ENCODE results near the gene LGI4. TPM values are rescaled to one million over a fixed set of nuclear protein-coding genes. Genes with fewer than 3 reads are reported as not detected.

The LGI4 gene
- total and polyA plus RNA-seq, 2 donors (not counting 1 experiment from before 2014, with no cell fraction given), result 0.17 to 0.19 TPM

DNA sequence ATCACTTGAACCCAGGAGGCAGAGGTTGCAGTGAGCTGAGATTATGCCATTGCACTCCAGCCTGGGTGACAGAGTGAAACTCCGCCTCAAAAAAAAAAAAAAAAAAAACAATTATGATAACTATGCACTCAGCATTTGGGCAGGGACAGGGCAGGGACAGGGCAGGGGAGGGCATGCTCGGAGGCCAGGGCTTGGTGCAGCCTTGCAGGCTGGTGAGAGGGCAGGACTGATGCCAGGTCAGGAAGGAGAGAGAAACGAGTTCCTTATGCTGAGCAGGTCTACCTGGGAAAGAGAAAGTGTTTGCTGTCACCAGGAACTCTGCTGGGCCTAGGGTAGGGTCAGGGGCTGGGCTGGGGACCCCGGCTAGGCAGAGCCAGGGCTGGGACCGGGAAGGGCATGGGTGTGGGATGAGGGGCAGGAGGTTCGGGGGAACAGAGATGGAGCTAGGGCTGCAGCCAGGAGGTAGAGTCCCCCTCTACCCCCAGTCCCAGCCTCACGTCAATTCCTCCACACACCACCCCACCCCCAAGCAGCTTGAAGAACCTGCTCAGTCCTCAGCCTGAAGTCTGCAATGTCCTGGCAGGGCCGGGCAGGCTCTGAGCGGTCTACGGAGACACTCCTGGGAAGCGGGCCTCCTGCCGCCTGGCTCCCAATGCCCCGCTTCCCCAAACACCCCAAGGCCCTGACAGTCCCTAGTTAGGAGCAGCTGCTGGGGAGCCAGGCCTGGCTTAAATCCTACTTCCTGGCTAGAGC, 16.4 kb downstream of the LGI4 start:
- TF ChIP-seq CTCF (conservative IDR thresholded peaks at IDR 0.05 in 1 of 2, IDR thresholded peaks at IDR 0.05 in 1 of 2; ENCODE audit: low read depth in 1 of 2, low read length in 2 of 2) (no peak), EZH2 (IDR thresholded peaks at IDR 0.05; ENCODE audit: low read length, missing control alignments) (no peak)
- no peak overlapping the region for H3K4me2 ChIP-seq (ENCODE audit: extremely low read depth, insufficient read depth, low read length)
- H2AFZ ChIP-seq (ENCODE audit: low read length), result no peak overlapping the region
- peaks cover 4% of the 10 kb centered on the region for H3K4me1 ChIP-seq (ENCODE audit: control insufficient read depth, extremely low read depth, insufficient read depth, low read length)
- no peaks in the 10 kb centered on the region for H3K9me3 ChIP-seq (ENCODE audit: control insufficient read depth, insufficient read depth, low read depth, low read length)
- H3K9ac ChIP-seq (ENCODE audit: insufficient read depth, low read length), result no peak overlapping the region
- H3K27ac ChIP-seq (ENCODE audit: insufficient read depth, low read length), result no peak overlapping the region
- no peak overlapping the region for H3K4me3 ChIP-seq (replicated peaks in 1 of 4; ENCODE audit: control extremely low read depth in 1 of 4, insufficient read depth in 1 of 4, low read depth in 3 of 4, low read length in 4 of 4)
- H3K36me3 ChIP-seq (ENCODE audit: control insufficient read depth, insufficient read depth, low read length), result no peaks in the 10 kb centered on the region
- H3K27me3 ChIP-seq (ENCODE audit: control insufficient read depth, insufficient read depth, low read length), result no peaks in the 10 kb centered on the region
- H3K79me2 ChIP-seq (ENCODE audit: control insufficient read depth, insufficient read depth, low read length), result no peaks in the 10 kb centered on the region
- no peaks in the 10 kb centered on the region for H4K20me1 ChIP-seq (ENCODE audit: control insufficient read depth, extremely low read depth, insufficient read depth, low read length)
- DNase-seq (ENCODE audit: low read depth in 2 of 2), result no peak

DNA sequence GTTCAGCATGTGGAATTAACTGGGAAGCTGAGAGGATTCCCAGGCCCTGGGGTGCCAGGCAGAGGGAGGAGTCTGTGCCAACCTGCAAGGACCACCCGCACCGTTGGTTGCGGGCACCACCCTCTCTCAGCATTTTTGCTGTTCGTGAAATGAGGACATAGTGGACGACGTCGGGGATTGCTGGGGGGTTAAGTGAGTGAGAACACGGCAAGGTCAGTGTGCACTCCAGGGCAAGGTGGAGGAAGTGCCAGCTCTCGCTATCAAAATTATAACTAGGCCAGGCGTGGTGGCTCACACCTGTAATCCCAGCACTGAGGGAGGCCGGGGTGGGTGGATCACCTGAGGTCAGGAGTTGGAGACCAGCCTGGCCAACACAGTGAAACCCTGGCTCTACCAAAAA, 17.1 kb downstream of the LGI4 start:
- no peak overlapping the region for H3K27ac ChIP-seq (ENCODE audit: insufficient read depth, low read length)
- H3K9ac ChIP-seq (ENCODE audit: insufficient read depth, low read length), result no peak overlapping the region
- H3K4me1 ChIP-seq (ENCODE audit: control insufficient read depth, extremely low read depth, insufficient read depth, low read length), result no peaks in the 10 kb centered on the region
- TF ChIP-seq EZH2 (IDR thresholded peaks at IDR 0.05; ENCODE audit: low read length, missing control alignments) (no peak), CTCF (conservative IDR thresholded peaks at IDR 0.05 in 1 of 2, IDR thresholded peaks at IDR 0.05 in 1 of 2; ENCODE audit: low read depth in 1 of 2, low read length in 2 of 2) (no peak)
- H3K79me2 ChIP-seq (ENCODE audit: control insufficient read depth, insufficient read depth, low read length), result no peaks in the 10 kb centered on the region
- H3K4me3 ChIP-seq (replicated peaks in 1 of 4; ENCODE audit: control extremely low read depth in 1 of 4, insufficient read depth in 1 of 4, low read depth in 3 of 4, low read length in 4 of 4), result no peak overlapping the region
- no peaks in the 10 kb centered on the region for H3K36me3 ChIP-seq (ENCODE audit: control insufficient read depth, insufficient read depth, low read length)
- no peaks in the 10 kb centered on the region for H3K27me3 ChIP-seq (ENCODE audit: control insufficient read depth, insufficient read depth, low read length)
- no peaks in the 10 kb centered on the region for H4K20me1 ChIP-seq (ENCODE audit: control insufficient read depth, extremely low read depth, insufficient read depth, low read length)
- H3K9me3 ChIP-seq (ENCODE audit: control insufficient read depth, insufficient read depth, low read depth, low read length), result no peaks in the 10 kb centered on the region
- no peak for DNase-seq (ENCODE audit: low read depth in 2 of 2)
- no peak overlapping the region for H3K4me2 ChIP-seq (ENCODE audit: extremely low read depth, insufficient read depth, low read length)
- no peak overlapping the region for H2AFZ ChIP-seq (ENCODE audit: low read length)

- no peaks in the 10 kb centered on the region for H3K79me2 ChIP-seq (ENCODE audit: control insufficient read depth, insufficient read depth, low read length)
- no peak for TF ChIP-seq EZH2 (IDR thresholded peaks at IDR 0.05; ENCODE audit: low read length, missing control alignments)
- no peak for TF ChIP-seq CTCF (conservative IDR thresholded peaks at IDR 0.05 in 1 of 2, IDR thresholded peaks at IDR 0.05 in 1 of 2; ENCODE audit: low read depth in 1 of 2, low read length in 2 of 2)
- H3K4me1 ChIP-seq (ENCODE audit: control insufficient read depth, extremely low read depth, insufficient read depth, low read length), result no peaks in the 10 kb centered on the region
- H4K20me1 ChIP-seq (ENCODE audit: control insufficient read depth, extremely low read depth, insufficient read depth, low read length), result no peaks in the 10 kb centered on the region
- no peak overlapping the region for H3K4me3 ChIP-seq (replicated peaks in 1 of 4; ENCODE audit: control extremely low read depth in 1 of 4, insufficient read depth in 1 of 4, low read depth in 3 of 4, low read length in 4 of 4)
- H3K27ac ChIP-seq (ENCODE audit: insufficient read depth, low read length), result no peak overlapping the region
- H2AFZ ChIP-seq (ENCODE audit: low read length), result no peak overlapping the region
- no peak overlapping the region for H3K4me2 ChIP-seq (ENCODE audit: extremely low read depth, insufficient read depth, low read length)
- no peak overlapping the region for H3K9ac ChIP-seq (ENCODE audit: insufficient read depth, low read length)
- H3K36me3 ChIP-seq (ENCODE audit: control insufficient read depth, insufficient read depth, low read length), result no peaks in the 10 kb centered on the region
- no peaks in the 10 kb centered on the region for H3K9me3 ChIP-seq (ENCODE audit: control insufficient read depth, insufficient read depth, low read depth, low read length)
- H3K27me3 ChIP-seq (ENCODE audit: control insufficient read depth, insufficient read depth, low read length), result no peaks in the 10 kb centered on the region
- no peak for DNase-seq (ENCODE audit: low read depth in 2 of 2)
Measured at GRCh38 chr19:35117116-35117515, 17.7 kb downstream of the LGI4 start.
